HepG2 (cell line): ENCODE measurements around the gene IFT52. TPM values are rescaled to one million over a fixed set of nuclear protein-coding genes. Genes with fewer than 3 reads are reported as not detected.

Source experiments
- ATAC-seq: fragments of 200-7000 bp; cut with Tn5 transposase; 3 replicates; pipeline ENCODE4 v1.9.1; 2020; ENCODE audit warnings: mild to moderate bottlenecking, moderate library complexity
- BruUV-seq: library from RNA; stranded (reverse); fragments of 400-500 nt; replicated peaks from 2 replicates; lab custom pipeline; 2021; lab: Mats Ljungman, UMichigan
- CTCF ChIA-PET: fragments of 300-600 bp; formaldehyde crosslinking; extraction: SDS; loops from one replicate; lab custom pipeline; 2021; ENCODE audit warnings: low total read pairs, inconsistent platforms, low intra/inter-chr PET ratio; lab: Yijun Ruan, JAX
- POLR2A ChIA-PET: fragments of 350-600 bp; sonication (Branson Sonifier 250); formaldehyde crosslinking; loops from one replicate; lab custom pipeline; 2020; ENCODE audit warnings: antibody characterized with exemption, inconsistent platforms; lab: Yijun Ruan, JAX
- DNase-seq: peaks from one replicate; pipeline ENCODE4 v3.0.0-alpha.2; 2015; ENCODE audit warnings: low spot score
- FAIRE-seq: peaks from 3 replicates; lab custom pipeline; 2011; peaks lifted over from hg19 to GRCh38; lab: Jason Lieb, UNC
- H2AFZ ChIP-seq: one replicate; pipeline ENCODE4 v1.6.1; 2011; ENCODE audit warnings: low read length, inconsistent platforms
- H3K27ac ChIP-seq: fragments of 300-600 bp; 3 replicates; pipeline ENCODE4 v1.8.0; 2011; ENCODE audit warnings: mixed run types, mild to moderate bottlenecking, mixed read lengths, low read length, inconsistent platforms; ENCODE audit not compliant: insufficient read depth; ENCODE audit errors: extremely low read length
- H3K27me3 ChIP-seq, 2 experiments: fragments of 200-600 bp in 1 of 2; 2 replicates in 1 of 2; 3 replicates in 1 of 2; pipeline versions ENCODE4 v1.6.0 to v1.8.0; 2011; ENCODE audit warnings: low read length in 2 of 2, mild to moderate bottlenecking in 2 of 2, moderate library complexity in 2 of 2, inconsistent platforms in 1 of 2; ENCODE audit not compliant: insufficient read depth in 2 of 2, control insufficient read depth in 1 of 2
- H3K36me3 ChIP-seq, 2 experiments: fragments of 200-600 bp in 1 of 2; replicated peaks in 1 of 2; 2 replicates in 1 of 2; 3 replicates in 1 of 2; pipeline versions ENCODE4 v1.5.1 to v1.8.0; 2011; ENCODE audit warnings: low read length in 2 of 2, inconsistent platforms in 1 of 2; ENCODE audit not compliant: insufficient read depth in 2 of 2, control insufficient read depth in 1 of 2
- H3K4me1 ChIP-seq: 2 replicates; pipeline ENCODE4 v1.5.1; 2012; ENCODE audit warnings: low read length, inconsistent platforms; ENCODE audit not compliant: insufficient read depth
- H3K4me2 ChIP-seq: 2 replicates; pipeline ENCODE4 v1.6.0; 2011; ENCODE audit warnings: low read depth, low read length, inconsistent platforms
- H3K4me3 ChIP-seq, 3 experiments: fragments of 200-600 bp in 1 of 3; sonication (generic), shearing (Covaris generic) in 1 of 3; replicated peaks in 1 of 3; 2 replicates each; pipeline ENCODE4 v1.5.1; 2011 to 2016; ENCODE audit warnings: low read length in 3 of 3, inconsistent platforms in 2 of 3, low read depth in 2 of 3, mild to moderate bottlenecking in 2 of 3, control low read depth in 1 of 3, mixed read lengths in 1 of 3; ENCODE audit not compliant: insufficient read depth in 1 of 3
- H3K79me2 ChIP-seq: one replicate; pipeline ENCODE4 v1.6.1; 2011; ENCODE audit warnings: low read length, inconsistent platforms; ENCODE audit not compliant: insufficient read depth
- H3K9ac ChIP-seq: 2 replicates; pipeline ENCODE4 v1.6.0; 2011; ENCODE audit warnings: mild to moderate bottlenecking, low read depth, low read length, inconsistent platforms; ENCODE audit not compliant: insufficient read depth
- H3K9me3 ChIP-seq: 2 replicates; pipeline ENCODE4 v1.5.1; 2012; ENCODE audit warnings: mild to moderate bottlenecking, low read length
- H4K20me1 ChIP-seq: 2 replicates; pipeline ENCODE4 v1.6.0; 2011; ENCODE audit warnings: inconsistent platforms, mild to moderate bottlenecking, low read length, moderate library complexity; ENCODE audit not compliant: insufficient read depth
- TEF ChIP-seq: sonication (generic); formaldehyde crosslinking; IDR thresholded peaks from 2 replicates; pipeline ENCODE4 v1.5.0; 2020; ENCODE audit warnings: missing genetic modification reagents
- ZNF687 ChIP-seq: sonication (generic); formaldehyde crosslinking; IDR thresholded peaks from 2 replicates; pipeline ENCODE4 v1.5.1; 2020; ENCODE audit warnings: mild to moderate bottlenecking, missing genetic modification reagents, moderate library complexity
- WGBS: methylation state at CpG from one replicate; pipeline ENCODE4 v1.1.6; 2017; ENCODE audit warnings: low lambda C conversion rate; 5-methylcytosine and 5-hydroxymethylcytosine counted together
- in situ Hi-C: cut with HindIII; loops from 2 replicates; pipeline ENCODE4 v1.10.0; 2017; ENCODE audit warnings: low pct_unique_long_range_greater_than_20kb; ENCODE audit not compliant: extremely low pct_ligation_motif_present
- intact Hi-C: fragments of 100-400 bp; cut with micrococcal nuclease; formaldehyde crosslinking; loops from one replicate; pipeline ENCODE4 v1.10.0; 2022; ENCODE audit not compliant: unreplicated experiment
- polyA plus RNA-seq, 8 experiments: library from polyadenylated mRNA; depleted of rRNA in 3 of 8; stranded (reverse) in 7 of 8; unstranded in 1 of 8; fragments of >200 nt; fragmentation: Illumina TruSeq in 4 of 8; extraction: Trizol in 4 of 8; gene quantifications; 2 replicates each; pipeline versions ENCODE4 v1.2.1 to v1.2.3, GENCODE V29; 2011 to 2016; ENCODE audit warnings: low read depth in 4 of 8, missing spikeins in 1 of 8, mixed read lengths in 1 of 8; ENCODE audit not compliant: insufficient read depth in 1 of 8
- total RNA-seq, 5 experiments: library from RNA; depleted of rRNA; stranded (reverse); fragments of >200 nt; fragmentation: Illumina TruSeq; extraction: Trizol; gene quantifications; 2 replicates each; pipeline ENCODE4 v1.2.3, GENCODE V29; 2016; ENCODE audit warnings: low read depth in 1 of 5

IFT52 gene
- total and polyA plus RNA-seq, 2 of the 13 experiments (the other 11 are each of a cell fraction or from before 2014, with no cell fraction given), result 48.0 to 64.0 TPM

GRCh38 chr20:43563991-43564390 lies 26.7 kb upstream of the IFT52 start:
- no peak for DNase-seq
- Histone ChIP-seq H3K4me1 (peaks cover 21% of the 10 kb centered on the region), H3K79me2 (peaks cover 8% of the 10 kb centered on the region), H3K4me2 (no peak overlapping the region), H3K27ac (no peak overlapping the region), H3K9ac (no peak overlapping the region), H3K4me3 (no peak overlapping the region), H3K36me3 (peaks cover 0 to 3% of the 10 kb centered on the region in 2 experiments; a peak in 3 of 5 replicates), H2AFZ (no peak overlapping the region), H4K20me1 (no peaks in the 10 kb centered on the region), H3K27me3 (no peaks in the 10 kb centered on the region), H3K9me3 (no peaks in the 10 kb centered on the region)
- intact Hi-C loops (loop anchor here (1.0 kb wide), 1 partner anchor 128 kb away; no protein-coding TSS in a partner anchor), in situ Hi-C loops (no loop called here)
- ChIA-PET POLR2A (interaction anchor here (1.7 kb wide), 1 partner anchor 27 kb away, joined by 4 read pairs; the partner anchor contains the start of gene IFT52), CTCF (no interaction called here)
- peak; percentile 8; the same call in 1 of the 2 replicates for TF ChIP-seq ZNF687
- TF ChIP-seq TEF (CRISPR knock-in tag), result no peak
- no peak for ATAC-seq
- BruUV-seq, result no TSS peak
- no peak for FAIRE-seq
- 97% methylated on average over 7 of the region's 7 CpGs for WGBS
